ENCODE data around the gene GPR35.

GPR35 gene

GRCh38 chr2:240597419-240598181 lies 27.7 kb upstream of the GPR35 start:
- TF ChIP-seq CTCF (IDR thresholded peaks at IDR 0.05; ENCODE audit: low read depth, low read length) = no peak
- no peak for DNase-seq (ENCODE audit: low read depth in 2 of 2)

GRCh38 chr2:240598311-240598911 lies 26.9 kb upstream of the GPR35 start:
- no peak for TF ChIP-seq CTCF (IDR thresholded peaks at IDR 0.05; ENCODE audit: low read depth, low read length)

More at GRCh38 chr2:240597419-240598181, 27.7 kb upstream of the GPR35 start:
- H3K4me3 ChIP-seq (replicated peaks in 1 of 2; ENCODE audit: low read depth in 2 of 2, low read length in 2 of 2) = no peak overlapping the region

GRCh38 chr2:240599141-240599583 lies 26.1 kb upstream of the GPR35 start:
- DNase-seq (ENCODE audit: low read depth in 2 of 2) = no peak
- no peak overlapping the region for H3K4me3 ChIP-seq (replicated peaks in 1 of 2; ENCODE audit: low read depth in 2 of 2, low read length in 2 of 2)
- TF ChIP-seq CTCF (IDR thresholded peaks at IDR 0.05; ENCODE audit: low read depth, low read length) = no peak

More at GRCh38 chr2:240598311-240598911, 26.9 kb upstream of the GPR35 start:
- DNase-seq (ENCODE audit: low read depth in 2 of 2) = no peak
- no peak overlapping the region for H3K4me3 ChIP-seq (replicated peaks in 1 of 2; ENCODE audit: low read depth in 2 of 2, low read length in 2 of 2)

- no peak for DNase-seq (ENCODE audit: low read depth in 2 of 2)
- H3K4me3 ChIP-seq (replicated peaks in 1 of 2; ENCODE audit: low read depth in 2 of 2, low read length in 2 of 2) = no peak overlapping the region
- TF ChIP-seq CTCF (IDR thresholded peaks at IDR 0.05; ENCODE audit: low read depth, low read length) = no peak
Measured at GRCh38 chr2:240600451-240600961, 24.8 kb upstream of the GPR35 start.

GRCh38 chr2:240601061-240601830 lies 24.0 kb upstream of the GPR35 start:
- no peak overlapping the region for H3K4me3 ChIP-seq (replicated peaks in 1 of 2; ENCODE audit: low read depth in 2 of 2, low read length in 2 of 2)
- no peak for TF ChIP-seq CTCF (IDR thresholded peaks at IDR 0.05; ENCODE audit: low read depth, low read length)

GRCh38 chr2:240601831-240602160 lies 23.5 kb upstream of the GPR35 start:
- no peak for TF ChIP-seq CTCF (IDR thresholded peaks at IDR 0.05; ENCODE audit: low read depth, low read length)
- no peak overlapping the region for H3K4me3 ChIP-seq (replicated peaks in 1 of 2; ENCODE audit: low read depth in 2 of 2, low read length in 2 of 2)
- no peak for DNase-seq (ENCODE audit: low read depth in 2 of 2)

More at GRCh38 chr2:240601061-240601830, 24.0 kb upstream of the GPR35 start:
- no peak for DNase-seq (ENCODE audit: low read depth in 2 of 2)
